ENCODE results near the gene KRT82. TPM values are rescaled to one million over a fixed set of nuclear protein-coding genes. Genes with fewer than 3 reads are reported as not detected.

KRT82 gene
- total and polyA plus RNA-seq, 2 of the 8 experiments (the other 6 are each of a cell fraction or from before 2014, with no cell fraction given): not detected

DNA sequence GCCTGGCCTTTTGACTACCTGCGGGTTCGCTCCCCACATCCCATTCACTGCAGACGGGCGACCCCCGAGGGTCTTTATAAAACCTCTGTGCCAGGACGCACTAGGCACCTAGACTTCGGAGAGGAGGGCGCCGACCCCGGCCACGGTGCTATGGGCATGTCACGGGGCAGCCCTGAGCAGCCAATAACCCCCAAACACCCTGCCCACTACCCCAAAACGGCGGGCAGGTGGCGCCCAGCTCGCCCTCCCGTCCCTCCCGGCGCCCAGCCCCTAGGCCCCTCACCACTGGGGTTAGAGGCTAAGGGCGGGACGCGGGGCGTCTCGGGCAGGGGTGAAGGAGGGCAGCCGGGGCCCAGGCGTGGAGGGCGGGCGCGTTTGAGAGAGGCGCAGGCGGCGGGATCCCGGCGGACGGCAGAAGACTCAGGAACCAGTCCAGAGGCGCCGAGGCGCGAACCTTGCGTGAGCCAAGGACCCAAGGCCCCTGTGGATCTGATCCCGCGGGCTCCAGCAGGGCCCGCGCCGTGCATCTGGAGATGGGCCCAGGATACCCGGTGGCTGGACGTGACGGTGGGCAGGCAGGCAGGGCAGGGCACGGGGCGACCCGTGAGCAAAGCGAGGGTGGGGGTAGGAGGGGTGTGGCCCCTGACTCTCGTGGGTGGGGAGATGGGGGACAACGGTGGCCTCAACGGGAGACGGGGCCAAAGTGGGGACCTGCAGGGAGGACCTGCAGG lies 49.9 kb downstream of the KRT82 start:
- no peaks in the 10 kb centered on the region for H3K23me2 ChIP-seq (ENCODE audit: low read depth, low read length)
- no peaks in the 10 kb centered on the region for H3K79me1 ChIP-seq (ENCODE audit: low read depth, low read length)
- no peak overlapping the region for H3K27ac ChIP-seq (ENCODE audit: low read depth, low read length)
- H3K79me2 ChIP-seq (ENCODE audit: control insufficient read depth in 1 of 2, insufficient read depth in 2 of 2, low read length in 2 of 2): no peaks in the 10 kb centered on the region
- H2BK20ac ChIP-seq (ENCODE audit: low read length): no peak overlapping the region
- ChIA-PET CTCF (ENCODE audit: partially characterized antibody) (interaction anchor here (0.6 to 2.0 kb wide), 5 partner anchors 8 to 199 kb away, joined by 4 to 6 read pairs (median 5); no protein-coding TSS in a partner anchor), POLR2A (ENCODE audit: partially characterized antibody) (no interaction called here)
- H2AK5ac ChIP-seq (ENCODE audit: low read depth, low read length): no peak overlapping the region
- H2BK5ac ChIP-seq (ENCODE audit: low read depth, low read length): no peak overlapping the region
- FAIRE-seq (no peak), DNase-seq (ENCODE audit: low read depth in 1 of 2, low spot score in 2 of 2) (no peak)
- no peak overlapping the region for H3K9ac ChIP-seq (replicated peaks in 1 of 4; ENCODE audit: extremely low read depth in 1 of 4, low read depth in 3 of 4, low read length in 3 of 4)
- no peak overlapping the region for H3K4ac ChIP-seq (replicated peaks; ENCODE audit: insufficient read length, low read depth, low read length)
- H2AFZ ChIP-seq (ENCODE audit: low read length): no peak overlapping the region
- no peak overlapping the region for H3K23ac ChIP-seq (ENCODE audit: insufficient read length)
- H4K91ac ChIP-seq (replicated peaks; ENCODE audit: insufficient read length, low read length): no peak overlapping the region
- H4K8ac ChIP-seq (ENCODE audit: extremely low read depth, insufficient read depth, low read length): no peak overlapping the region; the same call in 1 of the 2 replicates
- H3K4me2 ChIP-seq (ENCODE audit: insufficient read depth in 1 of 2, low read depth in 2 of 2, low read length in 2 of 2): no peak overlapping the region
- no peaks in the 10 kb centered on the region for H4K20me1 ChIP-seq (replicated peaks in 1 of 2; ENCODE audit: control insufficient read depth in 1 of 2, insufficient read depth in 2 of 2, low read length in 2 of 2)
- no peak overlapping the region for H2BK12ac ChIP-seq (ENCODE audit: low read depth, low read length)
- H3K4me1 ChIP-seq (replicated peaks in 1 of 4; ENCODE audit: control insufficient read depth in 3 of 4, insufficient read depth in 4 of 4, low read length in 3 of 4): no peaks in the 10 kb centered on the region
- no peak overlapping the region for H3K56ac ChIP-seq (replicated peaks; ENCODE audit: insufficient read length, low read depth, low read length)
- H3K27me3 ChIP-seq (replicated peaks in 1 of 4; ENCODE audit: control insufficient read depth in 3 of 4, extremely low read depth in 1 of 4, insufficient read depth in 3 of 4, low read length in 3 of 4): no peaks in the 10 kb centered on the region
- H3K14ac ChIP-seq (ENCODE audit: insufficient read length): no peak overlapping the region
- no peak overlapping the region for H3K4me3 ChIP-seq (ENCODE audit: extremely low read depth in 1 of 4, insufficient read depth in 2 of 4, low read depth in 3 of 4, low read length in 4 of 4)
- TF ChIP-seq ZNF274 (IDR thresholded peaks at IDR 0.05; ENCODE audit: borderline replicate concordance, extremely low read depth, low read length): no peak
- TF ChIP-seq MAFK (IDR thresholded peaks at IDR 0.05; ENCODE audit: low read depth, low read length): no peak
- no peak overlapping the region for H2BK120ac ChIP-seq (replicated peaks; ENCODE audit: low read depth, low read length)
- H4K5ac ChIP-seq (ENCODE audit: insufficient read length, low read depth, low read length): no peak overlapping the region
- no peak overlapping the region for H3K18ac ChIP-seq (ENCODE audit: extremely low read depth, low read length)
- no peaks in the 10 kb centered on the region; a peak in 1 of 4 replicates for H3K9me3 ChIP-seq (ENCODE audit: insufficient read depth in 2 of 2, low read depth in 1 of 2, low read length in 1 of 2)
- no peak overlapping the region for H2BK15ac ChIP-seq (ENCODE audit: low read length)
- 96% methylated on average over 33 of the region's 56 CpGs; no CpG with 5 or more reads in 1 of the 2 experiments for WGBS, 2 experiments (ENCODE audit: extremely low coverage in 1 of 2, insufficient coverage in 1 of 2, insufficient read length in 1 of 2, insufficient replicate concordance in 2 of 2, low coverage in 1 of 2, low lambda C conversion rate in 2 of 2, missing lambda C conversion rate in 1 of 2)
- no peaks in the 10 kb centered on the region for H3K36me3 ChIP-seq (ENCODE audit: control insufficient read depth in 2 of 4, insufficient read depth in 4 of 4, low read length in 3 of 4)
